ENCODE data around the gene TOM1L1.
A peak's percentile ranks its signal among the peaks of the same experiment; 100 is the strongest.

TOM1L1 gene

GRCh38 chr17:54899201-54899600, 1.5 kb upstream of the TOM1L1 start:
- DNase-seq: no peak

DNA sequence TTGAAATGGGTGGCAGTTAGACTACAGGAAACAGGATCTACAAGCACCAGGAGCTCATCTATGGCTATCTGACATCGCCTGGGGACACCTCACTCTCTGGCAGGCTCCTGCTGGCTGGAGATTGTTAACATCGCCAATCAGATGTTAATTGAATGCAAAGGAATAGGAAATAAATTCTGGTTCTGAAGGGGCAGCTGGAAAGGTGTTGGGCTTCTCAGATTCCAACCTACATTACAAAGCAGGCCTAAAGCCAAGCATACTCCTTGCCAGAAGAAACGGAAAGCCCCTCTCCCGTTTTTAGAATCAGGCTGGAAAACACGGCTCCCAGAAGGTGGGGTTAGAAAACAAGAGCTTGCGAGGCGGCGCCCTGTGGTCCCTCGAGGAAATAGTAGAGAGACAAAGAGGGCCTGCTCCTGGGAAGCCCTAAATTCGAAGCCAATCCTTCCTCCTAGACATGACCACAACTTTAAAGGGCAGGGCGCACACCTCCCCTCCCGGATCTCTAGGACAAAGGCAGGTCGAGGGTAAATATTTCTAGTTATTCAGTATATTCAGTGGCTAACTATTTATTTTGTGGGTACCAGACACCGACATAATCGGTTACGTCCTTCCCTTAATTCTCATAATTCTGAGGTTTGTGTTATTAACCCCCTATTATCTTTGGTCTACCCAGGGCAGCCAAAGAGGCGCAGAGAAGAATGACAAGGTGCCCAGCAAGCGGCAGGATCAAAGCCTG, 763 bp upstream of the TOM1L1 start:
- no peak for DNase-seq

GRCh38 chr17:54901230-54901822, 674 bp downstream of the TOM1L1 start:
- DNase-seq: peak; percentile 24

DNA sequence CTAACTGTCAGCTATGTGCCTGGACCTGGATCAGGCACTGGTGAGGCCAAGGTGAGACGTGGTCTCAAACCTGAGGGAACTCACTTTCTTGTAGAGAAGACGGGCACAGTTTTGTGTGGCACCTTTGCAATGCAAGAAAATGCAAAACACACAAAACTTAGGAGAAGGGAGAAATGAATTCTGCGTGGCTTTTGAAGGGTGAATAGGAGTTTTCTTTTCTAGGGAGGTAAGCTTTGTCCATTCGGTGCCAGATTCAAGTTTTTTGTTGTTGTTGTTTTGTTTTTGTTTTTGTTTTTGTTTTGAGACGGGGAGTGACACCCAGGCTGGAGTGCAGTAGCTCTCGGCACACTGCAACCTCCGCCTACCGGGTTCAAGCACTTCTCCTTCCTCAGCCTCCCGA, 1.4 kb downstream of the TOM1L1 start:
- no peak for DNase-seq

GRCh38 chr17:54902611-54903010, 2.0 kb downstream of the TOM1L1 start:
- DNase-seq: no peak

DNA sequence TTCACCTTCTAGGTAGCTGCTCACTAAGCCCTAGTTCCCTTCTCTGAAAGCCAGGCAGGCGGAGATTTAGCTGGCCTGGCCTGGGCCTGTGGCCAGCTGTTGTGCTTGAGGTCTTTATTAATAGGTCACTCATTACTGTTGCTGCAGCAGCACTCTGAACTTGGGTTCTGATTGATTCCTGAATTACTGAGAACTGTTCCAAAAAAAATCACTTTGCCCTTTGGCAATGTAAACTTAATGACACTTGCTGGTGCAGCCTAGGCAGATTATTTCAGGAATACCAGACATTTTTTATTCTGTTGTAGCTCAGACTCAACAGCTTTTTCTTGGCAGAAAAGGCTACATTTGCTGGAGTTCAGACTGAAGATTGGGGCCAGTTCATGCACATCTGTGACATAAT, 2.7 kb downstream of the TOM1L1 start:
- DNase-seq: peak; percentile 9

- no peak for DNase-seq
These were observed 6.0 kb downstream of the TOM1L1 start for GRCh38 chr17:54906683-54907082.

DNA sequence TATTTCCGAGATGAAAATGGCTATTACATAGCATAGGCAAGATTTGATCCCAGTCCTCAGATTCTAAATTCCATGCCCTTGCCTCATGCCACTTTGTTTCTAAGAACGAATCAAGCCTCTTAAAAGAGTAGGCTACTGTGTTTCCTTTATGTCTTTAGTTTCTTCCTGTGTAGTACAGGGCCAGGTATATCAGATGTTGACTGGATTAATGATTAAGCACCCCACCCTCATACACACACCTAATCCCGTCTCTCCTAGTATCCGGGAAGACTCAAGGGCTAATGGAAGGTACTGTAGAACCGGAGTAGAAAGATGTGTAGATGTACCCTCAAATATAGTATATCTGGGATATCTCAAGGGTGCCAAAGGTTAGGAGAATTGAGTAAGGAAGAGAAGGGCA, 6.7 kb downstream of the TOM1L1 start:
- no peak for DNase-seq

DNA sequence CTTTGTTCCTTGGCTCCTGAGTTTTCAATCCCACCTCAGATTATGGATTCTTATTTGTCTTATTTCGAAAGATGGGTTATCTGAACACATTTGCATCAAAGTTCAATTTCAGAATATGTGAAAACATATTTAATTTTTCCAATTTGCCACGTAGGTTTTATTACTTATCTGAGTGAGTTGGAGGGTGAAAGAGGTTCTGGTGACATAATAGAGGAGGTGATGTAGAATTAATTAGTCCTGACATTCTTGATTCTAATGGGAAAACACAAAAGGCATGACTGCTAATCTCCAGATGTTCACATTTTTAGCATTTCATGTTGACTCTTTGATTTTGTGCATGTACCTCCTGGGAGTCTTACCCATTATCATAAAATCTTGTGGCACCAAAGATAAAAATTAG, 9.1 kb downstream of the TOM1L1 start:
- DNase-seq: no peak

- no peak for DNase-seq
These were observed 16.1 kb downstream of the TOM1L1 start for GRCh38 chr17:54916721-54917120.

DNA sequence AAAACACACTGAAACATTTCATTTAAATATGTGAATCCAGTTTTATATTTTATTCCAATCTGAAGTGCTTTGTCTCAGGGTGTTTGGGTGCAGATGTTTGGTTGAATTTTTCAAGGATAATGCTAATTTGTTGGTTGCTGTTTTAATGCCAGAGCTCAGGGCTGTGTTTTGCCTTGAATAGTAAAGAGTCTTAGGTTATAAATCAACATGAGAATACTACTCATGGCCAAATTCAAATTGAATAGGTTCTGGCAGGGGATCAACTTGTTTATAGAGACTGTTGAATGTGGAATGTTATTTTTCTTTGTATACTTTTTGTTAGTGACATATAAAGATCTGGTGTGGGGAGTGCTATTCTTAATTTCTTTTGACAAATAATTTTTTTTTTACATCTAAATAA, 18.8 kb downstream of the TOM1L1 start:
- DNase-seq: no peak

GRCh38 chr17:54920819-54921218, 20.2 kb downstream of the TOM1L1 start:
- DNase-seq: no peak

GRCh38 chr17:54924405-54924804, 23.8 kb downstream of the TOM1L1 start:
- DNase-seq: no peak

GRCh38 chr17:54927525-54927924, 26.9 kb downstream of the TOM1L1 start:
- DNase-seq: no peak

DNA sequence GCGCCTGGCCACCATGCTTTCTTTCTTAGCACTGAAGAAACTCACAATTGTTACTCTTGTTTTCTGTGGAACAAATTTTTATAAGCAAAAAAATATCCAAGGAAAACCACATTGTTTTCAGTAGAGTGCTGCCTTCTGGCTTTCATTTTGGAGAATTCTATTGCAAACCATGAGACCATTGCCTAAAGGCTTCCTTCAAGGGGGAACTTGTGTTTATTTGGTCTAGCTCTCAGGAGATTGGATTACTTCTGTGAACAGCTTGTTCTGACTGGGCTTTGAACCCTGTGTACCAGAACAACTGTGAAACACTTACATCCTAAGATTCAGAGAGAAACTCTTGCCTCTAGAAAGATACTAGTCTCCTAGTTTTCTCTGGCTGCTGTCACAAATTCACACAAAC, 32.1 kb downstream of the TOM1L1 start:
- DNase-seq: no peak

DNA sequence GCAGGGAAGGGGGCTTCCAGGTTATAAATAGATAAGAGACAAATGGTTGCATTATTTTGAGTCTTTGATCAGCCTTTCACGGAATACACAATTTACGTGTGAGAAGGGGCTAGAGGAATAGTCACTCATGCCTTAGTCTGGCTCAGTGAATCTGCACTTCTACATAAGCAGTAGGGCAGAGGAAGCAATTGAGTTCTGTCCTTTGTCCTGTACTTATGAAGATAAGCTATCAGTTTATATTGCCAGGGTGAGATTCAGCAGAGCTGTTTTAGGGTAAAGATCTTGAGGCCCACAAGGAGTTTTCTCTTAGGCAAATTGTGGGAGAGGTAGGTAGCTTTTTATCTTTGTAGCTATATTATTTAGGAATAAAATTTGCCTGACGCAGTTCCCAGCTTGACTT, 33.3 kb downstream of the TOM1L1 start:
- DNase-seq: no peak

DNA sequence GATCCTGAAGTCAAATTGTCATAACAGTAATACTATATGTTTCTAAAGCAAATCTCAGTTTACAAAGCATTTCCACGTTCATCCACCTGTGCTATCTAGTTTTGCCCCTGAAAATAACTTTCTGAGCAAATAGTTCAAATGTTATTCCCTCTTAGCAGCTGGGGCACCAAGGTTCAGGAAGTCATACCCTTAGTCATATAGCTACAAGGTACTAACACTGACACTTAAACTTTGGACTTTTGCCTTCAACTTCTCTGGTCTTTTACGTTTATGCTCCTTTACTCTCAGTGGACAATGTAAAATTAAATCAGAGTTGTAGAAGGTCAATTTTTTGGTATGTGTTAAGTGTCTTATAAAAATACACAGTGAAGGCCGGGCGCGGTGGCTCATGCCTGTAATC, 34.8 kb downstream of the TOM1L1 start:
- DNase-seq: no peak

DNA sequence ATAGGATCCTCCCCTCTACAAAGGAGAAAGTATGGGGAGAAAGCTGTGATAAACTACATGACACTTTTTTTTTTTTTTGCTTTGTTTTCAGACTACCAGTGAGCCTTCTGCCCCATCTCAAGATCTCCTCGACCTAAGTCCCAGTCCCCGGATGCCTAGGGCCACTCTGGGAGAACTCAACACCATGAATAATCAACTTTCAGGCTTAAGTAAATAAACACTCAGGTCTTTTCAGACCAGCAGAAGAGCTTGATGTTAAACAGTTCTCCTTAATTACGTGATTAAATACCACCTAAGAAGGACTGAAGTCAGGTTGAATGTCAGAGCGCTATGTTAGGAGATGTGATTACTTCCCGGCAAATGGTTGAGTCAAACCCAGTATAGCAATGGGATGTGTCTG, 36.4 kb downstream of the TOM1L1 start:
- no peak for DNase-seq

DNA sequence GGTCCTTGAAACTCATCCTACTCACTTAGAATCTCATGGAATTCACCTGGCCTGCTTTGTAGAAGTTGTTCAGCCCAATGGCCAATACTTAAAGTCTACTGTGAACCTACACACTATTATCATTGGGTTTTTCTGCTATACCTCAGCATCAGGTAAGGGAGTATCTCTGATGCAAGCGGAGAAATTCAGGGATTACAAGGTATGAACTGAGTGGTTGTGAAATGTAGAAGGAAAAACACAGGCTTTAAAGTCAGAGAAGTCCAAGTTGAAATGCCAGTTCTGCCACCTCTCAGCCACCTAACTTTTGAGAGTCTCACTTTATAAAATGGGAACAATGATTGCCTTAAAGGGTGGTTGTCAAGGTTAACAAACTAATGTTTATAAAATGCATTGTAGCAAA, 36.8 kb downstream of the TOM1L1 start:
- DNase-seq: no peak

DNA sequence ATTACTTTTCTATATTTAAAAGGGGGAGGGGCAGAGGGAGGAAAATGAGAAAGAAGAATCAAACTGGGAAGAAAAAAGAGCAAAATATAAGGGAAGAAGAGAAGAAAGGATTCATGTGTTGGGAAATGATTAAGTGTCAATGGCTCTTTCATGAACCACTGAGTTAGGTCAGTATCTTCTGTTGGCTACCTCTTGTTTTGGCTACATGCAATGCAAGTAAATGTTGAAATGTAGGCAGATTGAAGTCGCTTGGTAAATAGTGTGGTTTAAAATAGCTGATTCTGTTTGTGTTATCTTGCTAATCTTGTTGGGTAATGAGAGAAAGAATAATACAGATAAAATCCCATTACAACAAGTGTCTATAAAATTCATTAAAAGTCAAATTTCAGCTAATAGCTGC, 40.6 kb downstream of the TOM1L1 start:
- no peak for DNase-seq

DNA sequence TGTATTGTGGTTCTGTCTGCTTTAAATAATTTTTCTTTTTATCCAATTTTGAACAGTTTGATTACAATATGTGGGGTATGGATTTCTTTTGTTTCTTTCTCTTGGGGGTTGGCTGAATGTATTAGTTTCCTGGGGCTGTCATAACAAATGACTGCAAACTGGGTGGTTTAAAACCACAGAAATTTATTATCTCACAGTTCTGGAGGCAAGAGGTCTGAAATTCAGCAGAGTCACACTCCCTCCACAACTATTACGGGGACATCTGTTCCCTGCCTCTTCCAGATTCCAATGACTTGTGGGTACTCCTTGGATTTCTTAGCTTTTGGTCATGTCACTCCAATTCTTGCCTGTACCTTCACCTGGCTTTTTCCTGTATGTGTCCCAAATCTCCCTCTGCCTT, 44.1 kb downstream of the TOM1L1 start:
- peak; percentile 53 for DNase-seq

DNA sequence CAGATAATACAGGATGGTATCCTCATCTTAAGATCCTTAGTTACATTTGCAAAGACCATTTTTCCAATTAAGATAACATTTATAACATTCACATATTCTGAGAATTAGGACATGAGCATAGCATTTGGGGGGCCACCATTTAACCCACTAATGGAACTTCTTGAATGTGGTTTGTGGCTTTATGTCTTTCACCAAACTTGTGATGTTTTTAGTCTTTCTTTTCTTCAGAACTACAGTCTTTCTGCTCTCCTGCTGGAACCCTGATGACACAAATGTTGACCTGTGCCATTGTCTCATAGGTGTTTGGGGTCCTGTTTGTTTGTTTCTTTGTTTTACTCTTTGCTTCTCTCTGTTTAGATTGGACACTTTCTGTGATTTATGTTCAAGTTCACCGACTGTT, 44.6 kb downstream of the TOM1L1 start:
- DNase-seq: no peak

DNA sequence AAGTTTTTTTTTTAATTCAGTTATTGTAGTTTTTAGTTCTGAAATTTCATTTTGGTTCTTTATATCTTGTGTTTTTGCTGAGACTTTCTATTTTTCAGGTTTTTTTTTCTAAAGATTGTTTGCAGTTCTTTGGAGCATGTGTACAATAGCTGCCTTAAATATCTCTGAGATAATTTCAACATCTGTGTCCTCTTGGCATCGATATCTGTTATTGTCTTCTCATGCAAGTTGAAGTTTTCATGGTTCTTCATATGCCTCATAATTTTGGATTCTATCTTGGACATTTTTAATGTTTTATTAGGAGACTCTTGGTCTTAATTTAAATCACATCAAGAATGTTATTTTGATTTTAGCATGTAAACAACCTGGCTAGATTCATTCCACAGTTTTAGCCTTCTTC, 45.0 kb downstream of the TOM1L1 start:
- DNase-seq: no peak

DNA sequence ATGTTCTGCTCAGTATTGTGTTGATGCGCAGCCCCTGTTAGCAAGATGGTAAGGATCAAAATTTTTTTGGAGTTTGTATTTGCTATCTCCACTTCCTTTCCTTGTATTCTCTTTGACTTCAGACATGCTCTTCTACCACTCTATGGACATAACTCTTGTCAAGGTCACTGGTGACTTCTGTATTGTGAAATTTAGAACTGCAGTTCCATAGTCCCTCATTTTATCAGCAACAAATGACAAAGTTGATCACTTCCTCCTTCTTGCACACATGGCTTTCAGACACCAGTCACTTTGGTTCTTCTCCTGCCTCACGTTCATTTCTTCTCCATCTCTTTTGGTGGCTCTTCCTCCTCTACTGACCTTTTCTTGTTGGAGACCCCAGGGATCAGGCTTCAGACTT, 46.7 kb downstream of the TOM1L1 start:
- DNase-seq: no peak

DNA sequence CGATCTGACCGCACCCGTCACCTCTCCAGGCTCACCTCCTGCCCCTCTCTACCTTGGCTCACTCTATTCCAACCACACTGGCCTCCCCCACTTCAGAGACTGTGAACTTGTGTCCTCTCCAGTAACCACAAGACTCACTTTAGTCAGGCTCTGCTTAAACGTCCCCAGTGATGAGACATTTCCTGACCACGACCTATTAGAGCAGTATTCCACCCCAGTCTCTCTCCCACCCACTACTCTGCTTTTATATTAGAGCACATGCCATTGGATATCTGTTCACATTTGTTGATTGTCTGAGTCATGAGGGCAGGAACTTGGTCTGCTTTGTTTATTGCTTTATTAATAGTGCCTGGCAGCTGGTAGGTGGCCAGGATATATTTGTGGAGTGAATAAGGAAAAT, 47.7 kb downstream of the TOM1L1 start:
- DNase-seq: peak; percentile 84
